Testis (tissue), 2 donors: ENCODE results near the gene PRPF6.
"Not testable (repeated sequence)": the region's sequence is repeated elsewhere in the genome, so short reads cannot be mapped to it uniquely, and the experiment has no call there.

Experiments
- CTCF ChIP-seq, 3 experiments: fragments of 450-650 bp in 2 of 3; fragments of 200-600 bp in 1 of 3; sonication (generic) in 1 of 3; IDR thresholded peaks; one replicate each; pipeline ENCODE4 v1.5.1; 2016 to 2019; ENCODE audit warnings: antibody characterized with exemption in 3 of 3, mild to moderate bottlenecking in 2 of 3, moderate library complexity in 1 of 3
- POLR2A ChIP-seq: fragments of 450-650 bp; IDR thresholded peaks from one replicate; pipeline ENCODE4 v1.6.1; 2017; ENCODE audit warnings: antibody characterized with exemption, mild to moderate bottlenecking, moderate library complexity

GRCh38 chr20:63976511-63976910, 4.4 kb upstream of the PRPF6 start:
- not testable (repeated sequence) for TF ChIP-seq CTCF (IDR thresholded peaks at IDR 0.05); POLR2A
